GM19468 (cell line): ENCODE data around the gene PLCB3.
A peak's percentile ranks its signal among the peaks of the same experiment; 100 is the strongest.

Experiments used
- ATAC-seq: cut with Tn5 transposase; IDR thresholded peaks from one replicate; pipeline ENCODE4 v1.9.1; 2021; ENCODE audit warnings: mild to moderate bottlenecking, moderate library complexity, moderate number of reproducible peaks; ENCODE audit not compliant: unreplicated experiment; ENCODE audit errors: extremely low read depth

The PLCB3 gene

DNA sequence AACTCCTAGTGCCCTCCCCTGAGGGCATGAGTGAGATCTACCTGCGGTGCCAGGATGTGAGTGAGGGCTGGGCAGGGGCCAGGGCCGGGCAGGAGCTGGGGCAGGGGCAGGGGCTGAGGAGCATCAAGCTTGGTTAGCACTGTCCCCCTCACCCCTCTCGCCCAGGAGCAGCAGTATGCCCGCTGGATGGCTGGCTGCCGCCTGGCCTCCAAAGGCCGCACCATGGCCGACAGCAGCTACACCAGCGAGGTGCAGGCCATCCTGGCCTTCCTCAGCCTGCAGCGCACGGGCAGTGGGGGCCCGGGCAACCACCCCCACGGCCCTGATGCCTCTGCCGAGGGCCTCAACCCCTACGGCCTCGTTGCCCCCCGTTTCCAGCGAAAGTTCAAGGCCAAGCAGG is 31.1 kb upstream of the PLCB3 start:
- no peak for ATAC-seq

DNA sequence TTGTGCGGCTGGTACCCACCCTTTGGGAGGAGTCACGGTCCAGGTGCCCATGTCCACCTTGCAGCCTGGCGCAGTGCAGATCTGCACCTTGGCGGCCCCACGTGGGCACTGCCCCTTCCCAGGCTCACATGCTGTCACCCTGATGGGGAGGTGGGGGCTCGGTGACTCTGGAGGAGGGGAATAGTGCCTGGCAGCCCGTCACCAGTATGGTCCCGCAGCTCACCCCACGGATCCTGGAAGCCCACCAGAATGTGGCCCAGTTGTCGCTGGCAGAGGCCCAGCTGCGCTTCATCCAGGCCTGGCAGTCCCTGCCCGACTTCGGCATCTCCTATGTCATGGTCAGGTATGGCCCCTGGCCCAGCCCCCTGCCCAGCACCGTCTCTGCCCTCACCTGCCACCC is 30.5 kb upstream of the PLCB3 start:
- no peak for ATAC-seq

GRCh38 chr11:64222651-64223000 is 28.7 kb upstream of the PLCB3 start:
- no peak for ATAC-seq

GRCh38 chr11:64223001-64223651 is 28.2 kb upstream of the PLCB3 start:
- ATAC-seq = no peak

DNA sequence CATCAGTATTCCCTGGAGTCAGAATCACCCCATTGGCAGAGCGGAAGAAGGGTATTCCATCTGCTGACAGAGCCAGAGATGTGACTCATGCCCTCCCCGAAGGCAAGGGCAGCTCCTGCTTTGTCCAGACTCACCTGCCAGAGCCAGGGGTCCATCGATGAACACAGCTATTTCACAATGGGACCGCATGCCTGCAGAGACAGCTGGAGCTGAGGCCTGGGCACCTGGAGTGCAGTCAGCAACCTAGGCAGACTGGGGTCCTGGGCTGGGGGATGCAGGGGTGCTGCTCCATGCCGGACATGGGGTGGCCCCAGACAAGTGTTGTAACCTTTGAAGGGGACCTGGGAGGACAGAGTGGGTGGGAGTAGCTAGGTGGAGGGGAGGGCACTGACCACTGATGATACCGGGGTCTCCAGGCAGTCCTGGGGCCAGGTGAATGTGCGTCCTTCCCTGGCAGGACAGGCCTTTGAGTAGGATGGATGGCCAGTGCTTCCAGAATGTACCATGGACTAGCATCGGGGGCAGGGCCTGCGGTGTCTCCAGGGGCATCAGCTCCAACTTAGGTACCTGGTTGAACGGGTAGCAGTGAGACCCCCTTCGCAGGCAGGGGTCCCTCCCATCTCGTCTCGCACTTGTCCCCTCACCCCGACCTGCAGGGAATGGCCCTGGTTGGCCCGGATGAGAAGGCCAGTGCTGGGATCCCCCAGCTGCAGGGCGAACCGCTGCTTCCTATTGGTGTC is 27.0 kb upstream of the PLCB3 start:
- ATAC-seq = no peak

- ATAC-seq = no peak
Observed at GRCh38 chr11:64224891-64225607, 26.3 kb upstream of the PLCB3 start.

- no peak for ATAC-seq
Observed at GRCh38 chr11:64225608-64226506, 25.5 kb upstream of the PLCB3 start, which contains the start of the genes NUDT22 and TRPT1. Gene NUDT22 (plus strand): TSS chr11:64226274. CDS start chr11:64226653, 379 bp downstream. Gene TRPT1 (minus strand): TSS chr11:64226186. CDS start chr11:64225860, 326 bp downstream.

DNA sequence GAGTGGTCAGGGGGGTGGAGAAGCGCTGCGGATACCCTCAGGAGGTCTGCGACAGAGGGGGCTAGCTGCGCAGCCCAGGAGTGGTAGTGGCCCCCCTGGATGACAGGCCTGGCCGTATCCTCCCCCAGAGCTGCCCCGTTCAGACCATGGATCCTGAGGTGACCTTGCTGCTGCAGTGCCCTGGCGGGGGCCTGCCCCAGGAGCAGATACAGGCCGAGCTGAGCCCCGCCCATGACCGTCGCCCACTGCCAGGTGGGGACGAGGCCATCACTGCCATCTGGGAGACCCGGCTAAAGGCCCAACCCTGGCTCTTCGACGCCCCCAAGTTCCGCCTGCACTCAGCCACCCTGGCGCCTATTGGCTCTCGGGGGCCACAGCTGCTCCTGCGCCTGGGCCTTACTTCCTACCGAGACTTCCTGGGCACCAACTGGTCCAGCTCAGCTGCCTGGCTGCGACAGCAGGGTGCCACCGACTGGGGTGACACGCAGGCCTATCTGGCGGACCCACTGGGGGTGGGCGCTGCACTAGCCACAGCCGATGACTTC is 24.8 kb upstream of the PLCB3 start:
- ATAC-seq = no peak

DNA sequence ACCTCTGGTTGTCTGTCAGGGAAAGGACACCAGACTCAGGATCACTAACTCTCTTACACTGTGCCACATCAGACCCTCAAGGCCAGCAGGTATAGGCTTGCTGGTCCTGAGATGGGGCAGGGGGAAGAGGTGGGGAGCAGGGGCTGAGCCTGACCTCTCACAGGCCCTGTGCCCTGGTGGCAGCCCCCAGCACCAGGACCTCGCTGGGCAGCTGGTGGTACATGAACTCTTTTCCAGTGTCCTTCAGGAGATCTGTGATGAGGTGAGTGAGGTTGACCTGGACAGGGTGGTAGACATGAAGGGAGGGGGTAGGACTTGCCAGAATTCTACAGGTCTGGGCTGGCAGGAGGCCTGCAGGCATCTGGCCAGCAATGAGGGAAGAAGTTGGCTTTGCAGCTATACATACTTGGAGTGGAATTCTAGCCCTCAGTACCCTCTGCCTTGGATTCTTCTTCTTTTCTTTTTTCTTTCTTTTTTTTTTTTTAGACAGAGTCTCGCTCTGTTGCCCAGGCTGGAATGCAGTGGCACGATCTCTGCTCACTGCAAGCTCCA is 23.8 kb upstream of the PLCB3 start:
- no peak for ATAC-seq

- ATAC-seq = no peak
Observed at GRCh38 chr11:64229090-64229743, 22.1 kb upstream of the PLCB3 start.

- no peak for ATAC-seq
Observed at GRCh38 chr11:64229744-64230170, 21.6 kb upstream of the PLCB3 start.

- ATAC-seq = peak; percentile 15
Observed at GRCh38 chr11:64230171-64230984, 21.0 kb upstream of the PLCB3 start, which contains the start of gene DNAJC4. Gene DNAJC4 (plus strand): TSS chr11:64230548. CDS start chr11:64230855, 307 bp downstream.

- ATAC-seq = no peak
Observed at GRCh38 chr11:64230985-64231365, 20.4 kb upstream of the PLCB3 start.

GRCh38 chr11:64231546-64231945 is 19.8 kb upstream of the PLCB3 start:
- ATAC-seq = no peak

GRCh38 chr11:64232182-64232966 is 19.0 kb upstream of the PLCB3 start:
- no peak for ATAC-seq

DNA sequence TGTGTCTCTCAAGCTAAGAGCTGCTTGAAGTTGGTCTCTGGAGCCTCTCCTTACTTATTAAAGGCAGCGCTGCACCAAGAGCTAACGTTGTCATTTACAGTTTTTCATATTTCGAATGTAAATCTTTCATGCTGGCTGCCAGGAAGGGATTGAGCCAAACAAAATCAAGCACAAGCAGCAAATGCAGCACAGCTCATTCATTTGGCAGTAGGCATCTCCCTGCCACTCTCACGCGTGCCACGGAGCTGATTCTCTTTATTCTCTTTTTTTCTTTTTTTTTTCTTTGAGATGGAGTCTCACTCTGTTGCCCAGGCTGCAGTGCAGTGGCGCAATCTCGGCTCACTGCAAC is 18.4 kb upstream of the PLCB3 start:
- ATAC-seq = no peak

GRCh38 chr11:64233913-64234586 is 17.3 kb upstream of the PLCB3 start, which contains the start of gene VEGFB:
Gene VEGFB (plus strand): TSS chr11:64234584. CDS start chr11:64234834, 250 bp downstream.
- no peak for ATAC-seq
